Renal cortical epithelial cell (primary cell): Measurements from ENCODE around the gene CIITA. TPM values are rescaled to one million over a fixed set of nuclear protein-coding genes. Genes with fewer than 3 reads are reported as not detected.

Experiments used
- DNase-seq: peaks from one replicate; pipeline ENCODE4 v3.0.0-alpha.2; 2011; ENCODE audit warnings: low read depth
- total RNA-seq: library from RNA; depleted of rRNA; stranded (reverse); fragments of >200 nt; gene quantifications from 2 replicates; pipeline ENCODE4 v1.2.3, GENCODE V29; 2014

Gene CIITA
- total RNA-seq, 1 donor from 2014 or later: 0.65 TPM

DNA sequence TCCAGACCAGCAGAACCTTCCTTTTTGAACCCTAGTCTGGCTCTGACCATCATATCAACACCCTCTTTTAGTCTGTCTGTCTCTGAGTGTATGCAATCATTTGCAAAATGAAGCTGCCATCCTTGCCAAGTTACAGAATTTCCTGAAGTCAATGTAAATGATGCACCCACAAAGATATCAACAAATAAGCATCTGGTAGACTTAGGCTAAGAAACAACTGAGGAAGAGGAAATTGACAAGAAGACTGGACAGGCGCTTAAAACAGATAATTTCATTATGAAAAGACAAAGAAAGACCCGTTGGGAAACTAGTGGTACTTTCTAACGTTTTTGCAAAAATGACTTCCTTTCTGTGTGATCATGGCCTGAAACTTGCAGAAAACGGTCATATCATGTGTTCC is 24.7 kb upstream of the CIITA start:
- no peak for DNase-seq

GRCh38 chr16:10852948-10853347 is 24.1 kb upstream of the CIITA start:
- no peak for DNase-seq

DNA sequence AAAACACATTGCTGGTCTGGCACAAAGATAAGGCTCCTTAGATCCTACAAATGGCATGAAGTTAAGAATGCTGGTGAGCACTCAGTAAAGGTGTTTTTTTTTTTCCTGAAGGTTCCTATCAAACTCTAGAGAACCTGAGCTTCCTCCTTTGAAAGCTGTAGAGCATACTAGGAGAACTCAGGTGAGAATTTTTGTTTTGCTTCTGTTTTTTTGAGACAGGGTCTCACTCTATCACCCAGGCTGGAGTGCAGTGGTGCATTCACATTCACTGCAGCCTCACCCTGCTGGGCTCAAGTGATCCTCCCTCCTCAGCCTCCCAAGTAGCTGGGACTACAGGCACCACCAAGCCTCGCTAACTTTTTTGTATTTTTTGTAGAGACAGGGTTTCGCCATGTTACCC is 21.0 kb upstream of the CIITA start:
- DNase-seq: no peak

DNA sequence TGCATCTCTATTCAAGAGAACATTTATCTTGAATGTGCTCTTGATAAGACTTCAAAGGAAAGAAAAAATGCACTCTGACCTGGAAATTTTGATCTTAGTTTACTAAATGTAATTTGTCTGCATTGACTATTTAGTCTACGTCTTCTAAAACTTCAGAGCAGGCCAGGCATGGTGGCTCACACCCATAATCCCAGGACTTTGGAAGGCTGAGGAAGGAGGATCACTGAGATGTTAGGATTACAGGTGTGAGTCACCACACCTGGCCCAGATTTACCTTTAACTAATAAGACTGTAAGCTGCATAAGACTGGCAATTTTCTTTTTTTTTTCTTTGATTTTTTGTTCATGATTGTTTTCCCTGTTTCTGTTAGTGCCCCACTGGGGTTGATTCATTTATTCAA is 18.8 kb upstream of the CIITA start:
- DNase-seq: no peak

DNA sequence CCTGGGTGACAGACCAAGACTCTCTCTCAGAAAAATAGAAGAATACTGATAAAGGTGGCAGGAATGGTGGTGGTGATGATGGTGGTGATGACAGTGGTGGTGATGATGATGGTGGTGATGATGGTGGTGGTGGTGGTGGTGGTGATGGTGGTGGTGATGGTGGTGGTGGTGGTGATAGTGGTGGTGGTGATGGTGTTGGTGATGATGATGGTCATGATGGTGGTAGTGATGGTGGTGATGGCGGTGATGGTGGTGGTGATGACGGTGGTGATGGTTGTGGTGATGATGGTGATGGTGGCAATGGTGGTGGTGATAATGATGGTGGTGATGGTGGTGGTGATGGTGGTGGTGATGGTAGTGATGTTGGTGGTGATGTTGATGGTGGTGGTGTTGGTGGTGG is 18.0 kb upstream of the CIITA start:
- DNase-seq: no peak

DNA sequence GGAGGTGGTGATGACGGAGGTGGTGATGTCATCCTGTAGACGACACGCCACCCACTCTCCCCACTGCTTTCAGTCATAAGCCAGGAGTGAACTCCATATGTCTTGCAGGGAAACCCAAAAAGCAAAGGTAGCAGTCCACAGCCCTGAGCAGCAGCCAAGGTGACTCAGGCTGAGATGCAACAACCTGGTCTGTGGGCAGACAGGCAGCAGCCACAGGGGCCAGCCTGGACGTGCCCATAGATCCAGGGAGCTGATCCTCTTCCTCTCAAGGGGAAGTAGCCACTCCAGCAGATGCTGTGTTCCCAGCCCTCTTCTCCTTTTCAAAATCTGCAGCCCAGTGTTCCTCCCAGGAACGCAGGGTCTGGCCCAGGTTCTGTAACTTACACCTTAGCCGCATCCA is 17.3 kb upstream of the CIITA start:
- no peak for DNase-seq

- peak; percentile 97 for DNase-seq
Observed at GRCh38 chr16:10862438-10862837, 14.6 kb upstream of the CIITA start.

DNA sequence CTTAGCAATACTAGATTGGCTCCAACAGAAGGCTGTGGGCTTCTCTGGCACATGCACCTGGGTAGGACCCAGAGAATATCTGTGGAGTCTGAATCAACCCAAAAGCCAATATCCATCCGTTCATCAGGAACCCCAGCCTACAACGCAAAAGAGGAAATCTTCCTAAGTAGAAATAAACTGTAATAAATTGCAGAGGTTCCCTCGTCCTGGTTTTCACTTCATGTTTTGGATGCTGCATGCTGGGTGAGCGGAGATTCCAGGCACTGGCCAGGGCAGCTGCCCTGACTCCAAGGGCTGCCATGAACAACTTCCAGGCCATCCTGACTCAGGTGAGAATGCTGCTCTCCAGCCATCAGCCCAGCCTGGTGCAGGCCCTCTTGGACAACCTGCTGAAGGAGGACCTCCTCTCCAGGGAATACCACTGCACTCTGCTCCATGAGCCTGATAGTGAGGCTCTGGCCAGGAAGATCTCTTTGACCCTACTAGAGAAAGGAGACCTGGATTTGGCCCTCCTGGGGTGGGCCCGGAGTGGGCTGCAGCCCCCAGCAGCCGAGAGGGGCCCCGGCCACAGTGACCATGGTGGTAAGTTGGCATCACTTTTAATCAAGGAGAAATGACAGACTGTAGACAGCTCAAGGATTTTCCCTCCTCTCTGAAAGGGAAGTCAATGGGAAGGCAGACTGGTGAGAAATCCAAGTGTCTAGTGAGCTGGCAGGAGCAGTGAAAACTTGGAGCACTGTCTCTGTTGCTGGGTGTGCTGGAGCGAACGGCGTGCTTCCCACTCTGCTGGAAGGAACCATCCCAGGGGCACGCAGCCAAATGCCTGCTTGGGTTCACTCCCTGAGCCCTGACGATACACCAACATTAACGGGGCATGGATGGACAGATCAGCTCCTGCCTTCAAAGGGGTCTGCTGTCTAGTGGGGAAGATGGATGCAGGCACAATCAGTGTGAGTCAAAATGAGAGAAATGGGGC is 10.7 kb upstream of the CIITA start:
- DNase-seq: no peak

DNA sequence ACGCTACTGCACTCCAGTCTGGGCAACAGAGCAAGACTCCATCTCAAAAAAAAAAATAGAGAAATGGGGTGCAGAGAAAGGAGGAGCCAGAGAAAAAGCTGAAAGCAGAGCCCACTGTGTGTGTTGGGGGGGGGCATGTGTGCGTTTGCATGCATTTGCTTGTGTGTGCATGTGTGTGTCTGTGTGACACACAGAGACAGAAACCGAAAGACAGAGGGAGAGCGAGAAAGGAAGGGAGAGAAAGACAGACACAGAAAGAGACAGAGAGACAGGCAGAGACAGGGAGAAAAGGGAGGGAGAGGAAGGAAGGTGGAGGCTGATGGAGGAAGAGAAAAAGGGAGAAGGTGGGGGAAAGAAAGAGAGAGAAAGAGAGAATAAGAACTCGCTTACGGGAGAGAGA is 9.8 kb upstream of the CIITA start:
- DNase-seq: no peak

DNA sequence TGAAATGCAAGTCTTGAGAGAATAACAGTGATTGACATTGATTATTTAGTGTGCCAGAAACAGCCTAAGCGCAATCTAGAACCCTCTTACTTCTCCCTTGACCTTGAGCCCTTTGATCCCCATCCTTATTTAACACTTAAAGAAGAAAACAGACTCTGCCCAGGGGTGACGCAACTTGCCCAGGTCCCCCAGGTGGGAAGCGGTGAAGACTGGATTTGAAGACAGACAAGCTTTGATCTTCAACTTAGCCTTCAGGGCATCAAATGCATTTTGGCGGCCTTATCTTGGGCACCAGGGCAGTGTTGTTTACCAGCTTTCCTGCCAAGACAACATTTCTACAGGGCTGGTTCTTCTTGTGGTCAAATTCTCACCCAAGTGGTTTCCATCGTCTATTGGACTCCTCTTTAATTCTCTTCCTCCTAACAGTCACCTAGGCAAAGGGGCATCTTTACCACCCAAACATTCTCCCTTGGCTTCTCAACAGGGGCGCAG is 8.9 kb upstream of the CIITA start:
- no peak for DNase-seq

DNA sequence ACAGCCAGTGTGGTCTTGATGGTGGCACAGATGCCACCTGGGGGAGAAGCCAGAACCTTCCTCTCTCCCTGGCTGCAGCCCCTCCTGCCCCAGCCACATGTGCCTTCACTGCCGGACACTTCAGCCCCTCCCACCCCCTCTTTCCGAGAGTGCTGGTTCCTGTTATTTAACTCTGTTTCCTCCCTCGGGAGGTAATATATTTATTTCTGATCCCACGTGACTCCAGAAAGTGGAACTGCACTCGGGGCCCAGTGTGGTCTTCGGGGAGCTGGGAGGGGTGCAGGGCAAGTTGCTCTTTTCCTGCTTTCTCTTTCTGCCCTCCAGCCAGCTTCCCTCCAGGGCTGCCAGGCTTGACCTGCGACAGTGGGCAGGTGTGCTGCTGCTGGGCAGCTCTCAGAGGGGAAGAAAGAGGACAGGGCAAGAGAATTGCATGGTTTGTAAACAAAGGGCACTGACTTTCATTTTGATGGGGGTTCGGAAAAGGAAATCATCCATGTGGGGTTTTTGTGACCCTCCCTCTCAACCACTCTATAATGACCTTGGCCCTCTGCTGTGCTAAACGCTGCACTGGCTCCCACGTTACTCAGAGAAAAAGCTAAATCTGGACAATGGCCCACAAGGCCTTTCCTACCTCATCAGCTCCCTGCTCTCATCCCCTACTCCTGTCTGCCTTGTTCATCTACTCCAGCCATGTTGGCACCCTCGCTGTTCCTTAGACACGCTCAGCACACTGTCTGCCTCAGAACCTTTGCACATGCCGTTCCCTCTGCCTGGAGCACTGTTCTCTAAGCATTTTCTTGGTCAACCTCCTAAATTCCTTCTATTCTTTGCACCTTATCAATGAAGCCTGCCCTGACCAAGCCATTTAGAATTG is 8.2 kb upstream of the CIITA start:
- DNase-seq: no peak

- no peak for DNase-seq
Observed at GRCh38 chr16:10870137-10870776, 6.7 kb upstream of the CIITA start.

DNA sequence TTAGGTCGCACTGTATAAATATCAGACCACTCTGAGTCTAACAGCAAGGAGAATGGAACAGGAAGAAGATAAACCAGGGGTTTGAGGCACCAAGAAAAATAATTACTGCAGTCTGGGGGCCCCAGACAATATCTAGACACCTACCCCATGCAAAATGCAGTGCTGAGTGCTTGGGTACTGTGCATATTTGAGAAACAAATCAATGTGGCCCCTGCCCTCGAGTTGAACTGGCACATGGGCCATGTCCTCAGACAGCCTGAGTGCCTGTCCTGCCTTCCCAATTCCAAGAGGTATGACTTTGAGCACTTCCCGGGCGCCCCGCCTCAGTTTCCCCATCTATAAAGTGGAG is 6.2 kb upstream of the CIITA start:
- no peak for DNase-seq

- peak; percentile 94 for DNase-seq
Observed at GRCh38 chr16:10871157-10871991, 5.6 kb upstream of the CIITA start.

DNA sequence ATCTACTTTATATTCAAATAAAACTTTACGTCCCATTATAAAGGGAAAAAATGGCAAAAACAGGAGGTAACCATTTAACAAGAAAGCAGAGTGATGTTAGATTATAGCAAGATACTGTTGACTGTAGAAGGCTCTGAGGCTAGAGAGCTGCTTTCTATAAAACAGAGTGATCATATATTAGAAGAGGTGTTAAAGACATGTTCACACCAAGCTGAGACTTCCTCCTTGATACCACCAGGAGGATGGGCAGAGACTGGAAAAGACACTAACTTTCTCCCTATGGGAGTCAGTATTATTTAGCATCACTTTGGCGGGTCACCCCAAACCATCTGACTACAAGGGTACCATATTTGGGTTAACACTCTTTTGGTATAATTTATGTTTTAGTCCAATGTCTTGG is 687 bp upstream of the CIITA start:
- no peak for DNase-seq

- no peak for DNase-seq
Observed at GRCh38 chr16:10877472-10877946, 507 bp downstream of the CIITA start.

DNA sequence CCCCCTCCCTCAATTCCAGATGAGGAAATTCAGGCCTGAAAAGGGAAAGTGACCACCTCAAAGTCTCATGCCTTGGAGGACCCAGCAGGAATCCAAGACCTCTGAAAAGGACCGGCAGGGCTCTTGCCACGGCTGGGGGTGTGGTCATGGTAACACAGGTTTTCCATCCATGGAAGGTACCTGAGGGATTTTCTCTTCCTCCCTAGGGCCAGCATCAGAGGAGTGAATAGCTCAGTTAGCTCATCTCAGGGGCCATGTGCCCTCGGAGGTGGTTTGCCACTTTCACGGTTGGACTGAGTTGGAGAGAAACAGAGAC is 1.3 kb downstream of the CIITA start:
- DNase-seq: no peak

DNA sequence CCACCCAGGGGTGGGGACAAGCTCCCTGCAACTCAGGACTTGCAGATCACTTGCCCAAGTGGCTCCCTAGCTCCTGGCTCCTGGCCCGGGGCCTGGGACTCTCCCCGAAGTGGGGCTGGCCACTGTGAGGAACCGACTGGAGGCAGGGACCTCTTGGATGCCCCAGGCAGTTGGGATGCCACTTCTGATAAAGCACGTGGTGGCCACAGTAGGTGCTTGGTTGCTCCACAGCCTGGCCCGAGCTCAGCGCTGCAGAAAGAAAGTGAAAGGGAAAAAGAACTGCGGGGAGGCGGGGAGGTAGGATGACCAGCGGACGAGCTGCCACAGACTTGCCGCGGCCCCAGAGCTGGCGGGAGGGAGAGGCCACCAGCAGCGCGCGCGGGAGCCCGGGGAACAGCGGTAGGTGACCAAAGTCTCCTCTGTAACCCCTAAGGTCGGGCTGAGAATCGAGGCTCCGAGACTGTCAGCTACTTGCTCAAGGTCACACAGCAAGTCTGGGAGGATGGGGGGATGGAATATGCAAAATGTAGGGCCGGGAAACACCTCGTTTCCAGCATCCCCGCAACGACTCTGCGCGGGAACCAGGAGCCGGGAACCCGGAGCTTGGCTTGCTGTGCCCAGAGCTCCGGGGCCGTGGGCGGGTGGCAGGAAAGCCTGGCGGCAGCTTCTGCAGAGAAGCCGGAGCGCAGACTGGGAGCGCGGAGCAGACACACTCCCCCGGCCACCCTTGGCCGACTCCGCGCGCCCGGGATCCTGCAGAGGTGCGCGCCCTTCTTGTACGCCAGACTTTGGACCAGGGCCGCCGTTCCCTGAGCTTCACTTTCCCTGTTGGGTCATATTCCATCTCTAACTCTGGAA is 1.9 kb downstream of the CIITA start:
- peak; percentile 55 for DNase-seq

GRCh38 chr16:10879681-10880589 is 2.9 kb downstream of the CIITA start:
- DNase-seq: no peak
